DLD1 (cell line): Measurements from ENCODE around the gene TMCO6.
"Not testable (repeated sequence)": the region's sequence is repeated elsewhere in the genome, so short reads cannot be mapped to it uniquely, and the experiment has no call there.

Experiments
- in situ Hi-C: cut with HindIII; loops from 2 replicates; pipeline ENCODE4 v1.10.0; 2017; ENCODE audit warnings: low sequenced_read_pairs

Gene TMCO6

GRCh38 chr5:140639148-140639981 lies at the start of gene TMCO6:
Gene TMCO6 (plus strand): TSS chr5:140639451. CDS start chr5:140639528, 77 bp downstream.
- in situ Hi-C loops, result no loop called here

DNA sequence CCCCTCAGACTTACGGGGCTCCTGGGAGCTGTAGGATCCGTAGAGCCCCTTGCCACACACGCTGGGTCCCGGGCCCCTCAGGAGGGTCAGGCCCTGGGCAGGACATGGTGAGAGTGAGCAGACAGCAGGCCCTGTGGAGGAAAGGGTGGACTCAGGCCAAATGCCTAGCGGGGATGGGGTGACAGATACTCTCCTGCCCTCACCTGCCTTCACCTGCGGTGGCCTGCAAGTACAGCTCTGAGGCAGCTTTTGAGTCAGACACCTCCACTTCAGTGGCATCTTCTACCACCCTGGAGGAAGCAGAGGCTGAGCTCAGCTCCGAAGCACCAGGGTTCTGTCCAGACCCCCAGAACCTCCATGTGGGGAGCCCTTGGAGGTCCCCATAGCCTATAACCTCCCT lies 48.4 kb upstream of the TMCO6 start:
- in situ Hi-C loops, result no loop called here

DNA sequence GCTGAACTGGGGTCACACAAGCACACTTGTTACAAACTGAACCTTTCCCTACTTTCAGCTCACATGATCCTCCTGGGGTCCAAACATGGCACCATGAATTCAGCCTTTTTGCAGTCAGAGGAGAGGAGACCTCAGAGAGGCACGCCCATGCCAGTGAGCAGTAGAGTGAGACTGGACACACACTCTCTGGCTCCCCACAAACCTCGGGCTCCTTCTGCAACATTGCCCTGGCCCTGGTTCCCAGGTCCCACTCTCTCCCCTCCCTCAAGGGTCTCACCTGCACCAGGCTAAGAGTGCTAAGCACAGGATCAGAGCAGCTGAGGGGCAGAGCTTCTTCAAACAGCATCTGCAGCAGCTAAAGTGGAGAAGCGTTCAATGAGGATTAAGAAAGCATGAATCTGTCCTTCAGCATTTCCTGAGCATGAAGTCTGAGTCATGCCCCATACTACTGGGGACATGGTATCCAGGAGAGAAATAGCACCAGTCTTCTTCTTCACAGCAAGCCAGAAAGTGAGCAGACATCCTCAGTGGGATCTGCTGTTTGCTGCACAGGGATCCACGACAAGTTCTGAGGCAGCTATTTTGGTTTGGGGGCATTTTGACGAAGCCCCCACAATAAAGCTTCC lies 47.4 kb upstream of the TMCO6 start:
- in situ Hi-C loops, result no loop called here

- in situ Hi-C loops, result not testable (repeated sequence)
These were observed 46.2 kb upstream of the TMCO6 start for GRCh38 chr5:140593070-140593469.

GRCh38 chr5:140594169-140594568 lies 45.1 kb upstream of the TMCO6 start:
- in situ Hi-C loops, result no loop called here

DNA sequence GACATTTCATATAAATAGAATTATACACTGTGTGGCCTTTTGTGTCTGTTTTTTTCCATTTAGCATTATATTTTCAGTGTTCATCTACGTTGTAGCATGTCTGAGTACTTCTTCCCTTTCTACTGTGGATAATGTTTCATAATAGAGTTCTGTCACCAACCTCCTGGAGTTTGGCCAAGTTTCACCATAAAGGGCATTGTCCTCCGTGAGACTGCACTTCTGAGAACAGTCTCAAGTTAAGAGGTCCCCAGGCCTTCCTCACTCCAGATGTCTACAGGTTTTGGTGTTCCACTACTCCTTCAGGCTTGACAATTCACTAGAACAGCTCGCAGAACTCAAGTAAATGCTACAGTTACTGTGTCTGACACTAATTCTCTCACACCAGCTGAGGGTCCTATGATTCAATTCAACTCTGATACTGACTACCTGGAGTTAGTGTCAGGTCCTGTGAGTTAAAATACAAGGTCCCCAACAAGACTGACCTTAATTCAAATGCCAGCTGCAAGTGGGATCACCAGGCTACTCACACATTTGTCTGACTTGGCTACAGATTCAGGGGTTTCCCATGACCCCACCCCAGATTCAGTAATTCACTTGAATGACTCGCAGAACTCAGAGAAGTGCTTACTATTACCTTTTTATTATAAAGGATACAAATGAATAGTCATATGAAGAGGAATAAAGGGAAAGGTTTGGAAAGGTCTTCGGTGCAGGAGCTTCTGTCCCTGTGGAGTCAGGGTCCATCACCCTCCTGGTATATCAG lies 43.5 kb upstream of the TMCO6 start:
- in situ Hi-C loops, result no loop called here

GRCh38 chr5:140596321-140596741 lies 42.9 kb upstream of the TMCO6 start:
- in situ Hi-C loops, result no loop called here

DNA sequence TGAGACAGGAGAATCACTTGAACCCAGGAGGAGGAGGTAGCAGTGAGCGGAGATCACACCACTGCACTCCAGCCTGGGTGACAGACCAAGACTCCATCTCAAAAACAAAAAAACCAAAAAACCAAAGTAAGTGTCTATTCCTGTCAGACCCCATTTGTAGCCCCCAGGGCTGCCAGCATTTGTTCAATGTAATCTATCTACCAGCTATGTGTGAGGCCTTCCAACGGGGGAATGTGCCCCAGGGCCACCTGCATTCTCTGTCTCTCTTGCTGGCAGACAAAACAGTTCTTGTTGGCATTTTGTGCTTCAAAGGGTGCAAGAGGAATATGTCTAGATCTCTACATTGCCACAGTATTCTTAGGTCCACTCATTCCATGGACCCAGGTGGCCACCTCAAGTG lies 40.4 kb upstream of the TMCO6 start:
- in situ Hi-C loops, result no loop called here

- in situ Hi-C loops, result no loop called here
These were observed 39.2 kb upstream of the TMCO6 start for GRCh38 chr5:140600096-140600495.

GRCh38 chr5:140602147-140602546 lies 37.1 kb upstream of the TMCO6 start:
- in situ Hi-C loops, result no loop called here

DNA sequence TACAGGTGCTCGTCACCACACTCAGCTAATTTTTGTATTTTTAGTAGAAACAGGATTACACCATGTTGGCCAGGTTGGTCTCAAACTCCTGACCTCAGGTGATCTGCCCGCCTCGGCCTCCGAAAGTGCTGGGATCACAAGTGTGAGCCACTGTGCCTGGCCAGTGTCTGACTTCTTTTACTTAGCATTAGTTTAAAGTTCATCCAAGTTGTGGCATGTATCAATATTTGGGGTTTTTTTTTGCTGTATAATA lies 35.9 kb upstream of the TMCO6 start:
- in situ Hi-C loops, result not testable (repeated sequence)

GRCh38 chr5:140603734-140604133 lies 35.5 kb upstream of the TMCO6 start:
- in situ Hi-C loops, result no loop called here

DNA sequence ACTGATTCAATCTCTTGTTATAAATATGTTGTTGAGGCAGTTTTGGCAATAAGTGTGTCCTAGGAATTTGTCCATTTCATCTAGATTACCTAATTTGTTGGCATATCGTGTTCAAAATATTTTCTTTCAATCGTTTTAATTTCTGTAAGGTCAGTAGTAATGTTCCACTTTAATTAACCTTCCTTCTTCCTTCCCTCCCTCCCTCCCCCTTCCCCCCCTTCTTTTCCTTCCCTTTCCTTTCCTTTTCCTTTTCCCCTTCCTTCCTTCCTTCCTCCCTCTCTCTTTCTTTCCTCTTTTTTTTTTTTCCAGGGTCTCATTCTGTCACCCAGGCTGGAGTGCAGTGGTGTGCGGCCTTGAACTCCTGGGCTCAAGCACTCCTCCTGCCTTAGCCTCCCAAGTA lies 33.4 kb upstream of the TMCO6 start:
- in situ Hi-C loops, result no loop called here

DNA sequence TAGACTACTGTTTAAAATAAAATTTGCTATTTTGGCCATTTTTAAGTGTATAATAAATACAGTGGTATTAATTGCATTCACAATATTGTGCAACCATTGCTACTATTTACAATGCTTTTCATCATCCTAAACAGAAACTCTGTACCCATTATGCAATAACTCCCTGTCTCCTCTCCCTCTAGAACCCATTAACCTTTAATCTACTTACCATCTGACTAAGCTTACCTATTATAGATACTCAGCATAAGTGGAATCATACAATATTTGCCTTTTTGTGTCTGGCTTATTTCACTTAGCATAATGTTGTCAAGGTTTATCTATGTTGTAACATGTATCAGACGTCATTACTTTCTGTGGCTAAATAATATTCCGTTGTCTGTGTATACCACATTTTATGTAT lies 32.2 kb upstream of the TMCO6 start:
- in situ Hi-C loops, result no loop called here

DNA sequence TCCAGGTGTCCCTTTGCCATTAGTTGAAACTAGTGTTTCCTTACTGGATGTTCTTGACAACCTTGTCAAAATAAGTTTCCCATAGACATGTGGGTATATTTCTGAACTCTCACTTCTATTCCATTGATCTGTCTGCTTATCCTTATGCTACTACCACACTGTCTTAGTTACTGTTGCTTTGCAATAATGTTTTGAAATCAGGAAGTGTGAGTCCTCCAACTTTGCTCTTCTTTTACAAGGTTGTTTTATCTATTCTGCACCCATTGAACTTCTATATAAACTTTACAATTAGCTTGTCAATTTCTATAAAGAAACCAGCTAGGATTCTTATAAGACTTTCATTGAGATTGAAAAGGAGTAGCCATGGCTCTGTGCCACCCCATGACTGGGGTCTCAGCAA lies 30.5 kb upstream of the TMCO6 start:
- in situ Hi-C loops, result no loop called here

GRCh38 chr5:140609126-140609525 lies 30.1 kb upstream of the TMCO6 start:
- in situ Hi-C loops, result no loop called here

- in situ Hi-C loops, result no loop called here
These were observed 28.2 kb upstream of the TMCO6 start for GRCh38 chr5:140611020-140611521.

DNA sequence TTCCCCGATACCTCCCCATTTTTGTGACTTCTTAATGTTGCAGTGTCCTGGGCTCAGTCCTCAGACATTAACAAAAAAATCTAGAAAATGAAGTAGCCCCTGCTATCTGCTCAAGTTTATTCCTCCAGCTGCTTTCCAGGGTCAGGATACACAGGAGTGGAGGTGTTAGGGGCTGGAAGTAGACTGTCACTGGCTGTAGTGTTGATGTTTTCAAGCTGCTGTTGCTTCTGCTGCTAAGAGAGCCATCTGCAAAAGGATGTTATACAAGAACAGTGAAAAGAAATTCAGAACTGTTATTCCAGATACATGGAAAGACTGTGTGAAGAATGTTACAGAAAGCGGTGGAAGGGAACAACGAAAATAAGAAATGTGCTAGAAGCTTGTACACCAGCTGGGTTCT lies 16.9 kb upstream of the TMCO6 start:
- in situ Hi-C loops, result no loop called here

- in situ Hi-C loops, result not testable (repeated sequence)
These were observed 16.2 kb upstream of the TMCO6 start for GRCh38 chr5:140623061-140623460.

DNA sequence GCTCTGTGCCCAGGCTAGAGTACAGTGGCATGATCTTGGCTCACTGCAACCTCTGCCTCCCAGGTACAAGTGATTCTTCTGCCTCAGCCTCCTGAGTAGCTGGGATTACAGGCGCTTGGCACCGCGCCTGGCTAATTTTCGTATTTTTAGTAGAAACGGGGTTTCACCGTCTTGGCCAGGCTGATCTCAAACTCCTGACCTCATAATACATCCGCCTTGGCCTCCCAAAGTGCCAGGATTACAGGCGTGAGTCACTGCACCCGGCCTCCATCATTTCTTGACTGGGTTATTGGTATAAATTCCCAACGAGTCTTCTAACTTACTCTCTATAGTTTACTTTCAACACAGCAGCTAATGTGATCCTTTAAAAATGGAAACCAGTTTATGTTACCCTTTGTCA lies 14.4 kb upstream of the TMCO6 start:
- in situ Hi-C loops, result not testable (repeated sequence)

GRCh38 chr5:140627972-140628371 lies 11.3 kb upstream of the TMCO6 start:
- in situ Hi-C loops, result no loop called here

GRCh38 chr5:140628711-140629110 lies 10.5 kb upstream of the TMCO6 start:
- in situ Hi-C loops, result no loop called here
